ENCODE results near the gene APBA2.

Gene APBA2

GRCh38 chr15:28957606-28958498 is 72.1 kb downstream of the APBA2 start:
- no peak for DNase-seq (ENCODE audit: low read depth)

- DNase-seq (ENCODE audit: low read depth), result no peak
Measured at GRCh38 chr15:28959326-28959725, 73.6 kb downstream of the APBA2 start.

- DNase-seq (ENCODE audit: low read depth), result peak; percentile 90
Measured at GRCh38 chr15:28960979-28961378, 75.2 kb downstream of the APBA2 start.

GRCh38 chr15:28961391-28961790 is 75.6 kb downstream of the APBA2 start:
- no peak for DNase-seq (ENCODE audit: low read depth)

GRCh38 chr15:28962851-28963710 is 77.3 kb downstream of the APBA2 start:
- DNase-seq (ENCODE audit: low read depth), result no peak

- no peak for DNase-seq (ENCODE audit: low read depth)
Measured at GRCh38 chr15:28963711-28964081, 77.9 kb downstream of the APBA2 start.

GRCh38 chr15:28964098-28964497 is 78.3 kb downstream of the APBA2 start:
- no peak for DNase-seq (ENCODE audit: low read depth)

- peak; percentile 48 for DNase-seq (ENCODE audit: low read depth)
Measured at GRCh38 chr15:28967066-28967465, 81.3 kb downstream of the APBA2 start.

GRCh38 chr15:28967990-28968389 is 82.2 kb downstream of the APBA2 start:
- DNase-seq (ENCODE audit: low read depth), result no peak

GRCh38 chr15:28969511-28970085 is 83.8 kb downstream of the APBA2 start:
- DNase-seq (ENCODE audit: low read depth), result no peak

- no peak for DNase-seq (ENCODE audit: low read depth)
Measured at GRCh38 chr15:28974142-28974541, 88.4 kb downstream of the APBA2 start.

GRCh38 chr15:28975766-28976179 is 90.0 kb downstream of the APBA2 start:
- DNase-seq (ENCODE audit: low read depth), result peak; percentile 71

- DNase-seq (ENCODE audit: low read depth), result peak; percentile 99
Measured at GRCh38 chr15:28977377-28978010, 91.7 kb downstream of the APBA2 start.

- no peak for DNase-seq (ENCODE audit: low read depth)
Measured at GRCh38 chr15:28978011-28978378, 92.2 kb downstream of the APBA2 start.

GRCh38 chr15:28978661-28979060 is 92.9 kb downstream of the APBA2 start:
- no peak for DNase-seq (ENCODE audit: low read depth)

- DNase-seq (ENCODE audit: low read depth), result no peak
Measured at GRCh38 chr15:28979208-28979841, 93.6 kb downstream of the APBA2 start.

GRCh38 chr15:28980709-28981350 is 95.1 kb downstream of the APBA2 start:
- DNase-seq (ENCODE audit: low read depth), result no peak

- peak; percentile 41 for DNase-seq (ENCODE audit: low read depth)
Measured at GRCh38 chr15:28981351-28981720, 95.6 kb downstream of the APBA2 start.

GRCh38 chr15:28981921-28982320 is 96.1 kb downstream of the APBA2 start:
- no peak for DNase-seq (ENCODE audit: low read depth)

- no peak for DNase-seq (ENCODE audit: low read depth)
Measured at GRCh38 chr15:28982886-28983285, 97.1 kb downstream of the APBA2 start.
